ENCODE results near the gene POLQ.

Gene POLQ

GRCh38 chr3:121552379-121552778 lies 6.6 kb upstream of the POLQ start:
- DNase-seq (ENCODE audit: low read depth in 1 of 2, low spot score in 1 of 2) = no peak
- in situ Hi-C loops (cut with HindIII; ENCODE audit: low pct_unique_long_range_greater_than_20kb, low sequenced_read_pairs) = no loop called here
- no peak for TF ChIP-seq JUND (IDR thresholded peaks at IDR 0.05; ENCODE audit: low read depth)

- no peak for TF ChIP-seq JUND (IDR thresholded peaks at IDR 0.05; ENCODE audit: low read depth)
- no peak for DNase-seq (ENCODE audit: low read depth in 1 of 2, low spot score in 1 of 2)
- in situ Hi-C loops (cut with HindIII; ENCODE audit: low pct_unique_long_range_greater_than_20kb, low sequenced_read_pairs) = no loop called here
These were observed 677 bp downstream of the POLQ start for GRCh38 chr3:121545049-121545573.

GRCh38 chr3:121542924-121543323 lies 2.9 kb downstream of the POLQ start:
- in situ Hi-C loops (cut with HindIII; ENCODE audit: low pct_unique_long_range_greater_than_20kb, low sequenced_read_pairs) = no loop called here
- TF ChIP-seq JUND (IDR thresholded peaks at IDR 0.05; ENCODE audit: low read depth) = no peak
- no peak for DNase-seq (ENCODE audit: low read depth in 1 of 2, low spot score in 1 of 2)

DNA sequence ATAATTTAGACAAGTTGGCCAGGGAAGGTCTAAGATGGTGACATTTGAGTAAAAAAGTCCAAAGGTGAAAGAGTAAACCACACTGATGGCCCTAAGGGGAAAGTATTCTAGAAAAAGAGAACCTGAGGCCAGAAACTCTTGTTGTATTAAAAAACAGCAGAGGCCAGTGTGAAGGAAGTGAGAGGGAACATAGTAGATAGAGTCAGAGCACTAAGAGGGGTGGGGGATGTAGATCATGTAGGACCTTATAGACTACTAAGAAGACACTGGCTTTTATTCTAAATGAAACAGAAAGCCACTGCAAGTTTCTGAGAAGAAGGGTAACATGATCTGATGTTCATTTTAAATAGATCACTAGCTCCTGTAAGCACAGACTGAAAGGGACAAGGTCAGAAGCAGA lies 14.5 kb downstream of the POLQ start:
- TF ChIP-seq JUND (IDR thresholded peaks at IDR 0.05; ENCODE audit: low read depth) = no peak
- in situ Hi-C loops (cut with HindIII; ENCODE audit: low pct_unique_long_range_greater_than_20kb, low sequenced_read_pairs) = no loop called here
- DNase-seq (ENCODE audit: low read depth in 1 of 2, low spot score in 1 of 2) = no peak

DNA sequence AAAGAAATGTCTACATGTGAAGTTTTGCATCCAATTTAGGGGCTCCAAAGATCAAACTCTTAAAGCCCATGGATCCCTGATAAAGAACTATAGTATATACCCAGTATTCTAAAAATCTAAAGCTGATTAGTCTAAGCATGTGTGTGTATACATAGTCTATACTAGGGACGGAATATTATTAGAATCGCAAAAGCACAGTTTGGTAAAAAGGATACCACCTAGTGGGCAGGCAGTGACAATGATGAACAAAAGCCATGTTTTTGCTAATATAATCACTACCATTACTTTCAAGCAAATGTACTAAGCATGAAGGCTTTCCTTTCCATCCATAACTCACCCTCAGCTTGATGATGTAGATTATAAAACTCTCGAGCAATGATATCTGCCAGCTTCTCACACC lies 16.5 kb downstream of the POLQ start:
- TF ChIP-seq JUND (IDR thresholded peaks at IDR 0.05; ENCODE audit: low read depth) = no peak
- in situ Hi-C loops (cut with HindIII; ENCODE audit: low pct_unique_long_range_greater_than_20kb, low sequenced_read_pairs) = no loop called here
- DNase-seq (ENCODE audit: low read depth in 1 of 2, low spot score in 1 of 2) = peak; percentile 10 to 16

- TF ChIP-seq JUND (IDR thresholded peaks at IDR 0.05; ENCODE audit: low read depth) = no peak
- no peak for DNase-seq (ENCODE audit: low read depth in 1 of 2, low spot score in 1 of 2)
- in situ Hi-C loops (cut with HindIII; ENCODE audit: low pct_unique_long_range_greater_than_20kb, low sequenced_read_pairs) = no loop called here
These were observed 25.3 kb downstream of the POLQ start for GRCh38 chr3:121520510-121520909.

DNA sequence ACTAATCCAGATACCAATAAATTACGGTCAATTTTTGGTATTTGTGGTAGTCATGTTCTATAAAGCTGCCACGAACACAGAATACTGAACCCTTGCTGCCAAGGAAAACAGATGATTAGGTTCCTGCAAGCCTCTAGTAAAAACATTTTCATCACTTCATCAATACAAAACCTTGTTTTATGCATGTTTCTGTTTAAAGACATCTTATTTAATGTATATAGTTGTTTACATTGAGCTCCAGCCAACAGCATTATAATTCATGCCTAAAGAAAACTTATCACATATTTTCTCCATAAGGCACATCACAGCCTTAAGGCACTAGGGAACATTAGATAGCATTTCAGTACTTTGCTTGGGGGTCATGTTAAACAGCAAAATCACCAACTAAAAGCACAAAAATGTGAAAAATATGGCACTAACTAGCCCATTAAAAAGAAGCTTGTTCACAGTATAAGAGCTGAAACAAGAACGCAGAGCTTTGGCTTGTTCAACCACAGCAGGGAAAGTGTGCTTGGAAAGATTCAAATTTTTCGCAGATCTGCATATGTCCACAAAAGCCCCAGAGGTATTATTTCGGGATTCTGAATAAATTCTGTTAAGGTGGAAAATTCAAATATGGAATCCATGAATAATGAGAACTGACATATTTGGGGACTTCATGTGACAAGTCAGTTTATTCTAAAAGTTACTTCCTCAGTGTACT lies 27.7 kb downstream of the POLQ start:
- TF ChIP-seq JUND (IDR thresholded peaks at IDR 0.05; ENCODE audit: low read depth) = no peak
- no peak for DNase-seq (ENCODE audit: low read depth in 1 of 2, low spot score in 1 of 2)
- in situ Hi-C loops (cut with HindIII; ENCODE audit: low pct_unique_long_range_greater_than_20kb, low sequenced_read_pairs) = no loop called here

- no peak for TF ChIP-seq JUND (IDR thresholded peaks at IDR 0.05; ENCODE audit: low read depth)
- no peak for DNase-seq (ENCODE audit: low read depth in 1 of 2, low spot score in 1 of 2)
- in situ Hi-C loops (cut with HindIII; ENCODE audit: low pct_unique_long_range_greater_than_20kb, low sequenced_read_pairs) = no loop called here
These were observed 29.9 kb downstream of the POLQ start for GRCh38 chr3:121515862-121516261.

DNA sequence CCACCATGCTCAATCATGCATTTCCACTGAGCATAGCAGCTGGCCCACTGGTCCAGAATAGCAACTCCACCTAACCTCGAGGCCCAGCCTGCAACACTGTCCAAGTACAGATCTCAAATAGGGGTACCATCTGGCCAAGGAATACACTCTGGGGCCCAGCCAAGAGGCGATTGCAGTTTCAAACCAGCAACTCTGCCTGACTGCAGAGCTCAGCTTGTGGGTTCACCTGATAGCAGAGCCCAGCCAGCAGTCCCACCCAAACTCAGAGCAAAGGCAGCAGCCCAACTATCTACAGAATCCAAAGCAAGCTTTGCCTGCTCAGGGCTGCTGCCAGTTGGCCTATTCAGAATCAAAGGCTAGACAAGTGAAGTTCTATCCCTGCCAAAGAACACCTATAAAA lies 30.5 kb downstream of the POLQ start:
- TF ChIP-seq JUND (IDR thresholded peaks at IDR 0.05; ENCODE audit: low read depth) = no peak
- no peak for DNase-seq (ENCODE audit: low read depth in 1 of 2, low spot score in 1 of 2)
- in situ Hi-C loops (cut with HindIII; ENCODE audit: low pct_unique_long_range_greater_than_20kb, low sequenced_read_pairs) = no loop called here

DNA sequence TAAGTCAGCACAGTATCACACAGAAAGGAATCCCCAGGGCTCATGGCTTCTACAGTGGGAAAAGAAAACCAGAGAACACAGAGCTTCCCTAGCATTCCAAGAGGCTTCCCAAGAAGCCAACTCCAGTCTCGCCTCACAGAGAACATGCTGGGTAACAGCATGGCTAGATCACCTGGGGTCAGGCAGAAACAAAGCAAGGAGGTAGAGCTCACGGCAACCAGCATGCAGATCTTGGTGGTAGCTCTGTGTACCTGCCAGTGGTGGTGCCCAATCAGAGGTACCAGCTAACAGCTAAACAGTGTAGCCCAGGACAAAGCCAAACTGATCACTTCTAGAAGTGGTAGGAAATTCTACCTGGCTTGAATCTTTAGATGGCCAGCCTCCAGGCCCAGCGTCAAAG lies 31.3 kb downstream of the POLQ start:
- no peak for DNase-seq (ENCODE audit: low read depth in 1 of 2, low spot score in 1 of 2)
- TF ChIP-seq JUND (IDR thresholded peaks at IDR 0.05; ENCODE audit: low read depth) = no peak
- in situ Hi-C loops (cut with HindIII; ENCODE audit: low pct_unique_long_range_greater_than_20kb, low sequenced_read_pairs) = no loop called here

GRCh38 chr3:121508389-121508788 lies 37.4 kb downstream of the POLQ start:
- in situ Hi-C loops (cut with HindIII; ENCODE audit: low pct_unique_long_range_greater_than_20kb, low sequenced_read_pairs) = no loop called here
- no peak for TF ChIP-seq JUND (IDR thresholded peaks at IDR 0.05; ENCODE audit: low read depth)
- no peak for DNase-seq (ENCODE audit: low read depth in 1 of 2, low spot score in 1 of 2)

DNA sequence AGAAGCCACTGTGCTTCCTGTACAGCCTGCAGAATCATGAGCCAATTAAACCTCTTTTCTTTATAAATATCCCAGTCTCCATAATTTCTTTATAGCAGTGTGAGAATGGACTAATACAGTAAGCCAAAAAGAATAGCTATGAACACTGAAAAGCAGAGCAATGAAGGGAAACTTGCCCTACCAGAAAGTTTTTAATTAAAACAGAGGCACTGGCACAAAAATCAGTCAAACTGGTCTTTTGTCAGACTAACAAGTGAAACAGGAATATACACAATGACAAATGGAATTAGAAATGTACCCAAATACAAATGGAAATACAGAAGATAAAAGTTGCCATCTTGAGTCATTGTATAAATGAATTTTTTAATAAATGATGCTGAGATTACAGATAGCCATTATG lies 40.5 kb downstream of the POLQ start:
- peak in 1 of 2 experiments; percentile 73 for DNase-seq (ENCODE audit: low read depth in 1 of 2, low spot score in 1 of 2)
- TF ChIP-seq JUND (IDR thresholded peaks at IDR 0.05; ENCODE audit: low read depth) = no peak
- in situ Hi-C loops (cut with HindIII; ENCODE audit: low pct_unique_long_range_greater_than_20kb, low sequenced_read_pairs) = no loop called here

DNA sequence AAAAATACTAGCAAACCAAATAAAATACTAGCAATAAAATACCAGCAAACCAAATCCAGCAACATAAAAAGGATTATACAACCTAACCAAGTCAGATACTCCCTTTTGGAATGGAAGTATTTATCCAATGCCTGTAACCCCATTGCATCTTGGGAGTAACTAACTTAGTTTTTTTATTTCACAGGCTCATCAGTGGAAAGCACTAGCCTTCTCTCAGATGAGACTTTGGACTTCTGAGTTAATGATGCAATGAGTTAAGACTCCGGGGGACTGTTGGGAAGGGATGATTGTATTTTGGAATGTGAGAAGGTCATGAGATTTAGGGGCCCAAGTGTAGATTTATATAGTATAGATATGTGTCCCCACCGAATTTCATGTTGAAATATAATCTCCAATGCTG lies 41.2 kb downstream of the POLQ start:
- TF ChIP-seq JUND (IDR thresholded peaks at IDR 0.05; ENCODE audit: low read depth) = no peak
- DNase-seq (ENCODE audit: low read depth in 1 of 2, low spot score in 1 of 2) = no peak
- in situ Hi-C loops (cut with HindIII; ENCODE audit: low pct_unique_long_range_greater_than_20kb, low sequenced_read_pairs) = no loop called here

DNA sequence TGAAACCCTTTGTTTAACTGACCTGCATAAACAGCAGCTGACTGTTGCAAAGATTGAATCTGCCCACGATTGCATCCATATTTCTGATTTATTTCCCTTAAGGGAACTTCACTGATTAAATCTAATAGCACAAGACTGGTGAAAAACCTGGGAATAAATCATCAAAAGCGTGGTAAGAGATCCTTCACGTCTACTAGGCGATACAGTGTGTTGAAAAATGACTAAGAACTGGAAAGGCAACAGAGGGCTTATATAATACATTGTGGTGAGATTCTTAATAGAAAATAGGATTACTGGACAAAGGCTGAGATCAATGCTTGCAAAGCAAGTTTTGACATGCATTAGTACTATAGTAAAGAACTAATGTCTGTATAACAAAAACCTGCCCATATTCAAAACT lies 49.0 kb downstream of the POLQ start:
- in situ Hi-C loops (cut with HindIII; ENCODE audit: low pct_unique_long_range_greater_than_20kb, low sequenced_read_pairs) = no loop called here
- no peak for DNase-seq (ENCODE audit: low read depth in 1 of 2, low spot score in 1 of 2)
- TF ChIP-seq JUND (IDR thresholded peaks at IDR 0.05; ENCODE audit: low read depth) = no peak
